Prostate gland (tissue), 2 donors: ENCODE measurements around the gene CRIP1.

Source experiments
- CTCF ChIP-seq, 4 experiments: fragments of 200-600 bp in 2 of 4; fragments of 450-650 bp in 2 of 4; sonication (generic) in 2 of 4; IDR thresholded peaks; 1 replicate in 3 of 4; 2 replicates in 1 of 4; pipeline ENCODE4 v1.5.1; 2016 to 2019; ENCODE audit warnings: antibody characterized with exemption in 4 of 4, mild to moderate bottlenecking in 2 of 4, moderate library complexity in 2 of 4
- POLR2A ChIP-seq: fragments of 450-650 bp; IDR thresholded peaks from one replicate; pipeline ENCODE4 v1.6.1; 2016; ENCODE audit warnings: antibody characterized with exemption, mild to moderate bottlenecking
- POLR2AphosphoS5 ChIP-seq: sonication (generic); formaldehyde crosslinking; IDR thresholded peaks from one replicate; pipeline ENCODE4 v1.6.1; 2017; ENCODE audit warnings: antibody characterized with exemption

DNA sequence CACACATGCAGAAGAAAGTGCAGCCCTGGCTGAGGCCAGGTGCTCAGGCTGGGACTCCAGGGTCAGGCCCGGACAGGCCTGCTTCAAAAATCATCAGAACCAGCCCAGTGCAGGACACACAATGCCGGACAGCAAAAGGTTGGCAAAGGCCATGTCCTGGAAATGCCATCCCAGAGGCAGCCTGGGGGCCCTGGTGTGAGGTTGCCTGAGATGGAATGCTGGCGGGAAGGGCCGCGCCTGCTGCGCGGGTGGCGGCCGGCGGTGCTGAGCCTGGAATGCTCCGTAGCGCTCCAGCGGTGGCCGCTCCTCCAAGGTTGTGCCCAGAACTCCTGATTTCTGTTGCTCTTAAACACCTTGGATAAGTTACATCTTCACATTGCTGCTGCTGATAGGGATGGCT is 33.7 kb upstream of the CRIP1 start:
- TF ChIP-seq CTCF (IDR thresholded peaks at IDR 0.05) (no peak), POLR2AphosphoS5 (no peak), POLR2A (no peak)
